H9 (cell line): ENCODE results near the gene CACNG5. TPM values are rescaled to one million over a fixed set of nuclear protein-coding genes. Genes with fewer than 3 reads are reported as not detected.

Source experiments
- DNase-seq: peaks from one replicate; pipeline ENCODE4 v3.0.0-alpha.2; 2017
- H2AFZ ChIP-seq: one replicate; pipeline ENCODE4 v1.6.1; 2013; ENCODE audit warnings: mild to moderate bottlenecking, low read length, control low read depth, moderate library complexity
- H2AK5ac ChIP-seq: 2 replicates; pipeline ENCODE4 v1.6.1; 2013; ENCODE audit warnings: low read length, control low read depth, mixed read lengths; ENCODE audit not compliant: insufficient read length
- H2BK120ac ChIP-seq: one replicate; pipeline ENCODE4 v1.6.1; 2013; ENCODE audit warnings: low read depth, mild to moderate bottlenecking, low read length, control low read depth, inconsistent platforms; ENCODE audit not compliant: poor library complexity, severe bottlenecking
- H2BK12ac ChIP-seq: 2 replicates; pipeline ENCODE4 v1.6.1; 2013; ENCODE audit warnings: low read length, control low read depth, mixed read lengths, low read depth; ENCODE audit not compliant: insufficient read length
- H2BK15ac ChIP-seq: 2 replicates; pipeline ENCODE4 v1.6.1; 2013; ENCODE audit warnings: low read depth, low read length, control low read depth
- H2BK20ac ChIP-seq: one replicate; pipeline ENCODE4 v1.6.1; 2013; ENCODE audit warnings: low read depth, mild to moderate bottlenecking, low read length, control low read depth, inconsistent platforms; ENCODE audit not compliant: poor library complexity, severe bottlenecking
- H2BK5ac ChIP-seq: 2 replicates; pipeline ENCODE4 v1.6.1; 2013; ENCODE audit warnings: low read length, control low read depth, mixed read lengths; ENCODE audit not compliant: insufficient read length
- H3K14ac ChIP-seq: 2 replicates; pipeline ENCODE4 v1.6.1; 2013; ENCODE audit warnings: low read length, control low read depth; ENCODE audit not compliant: insufficient read depth
- H3K18ac ChIP-seq: 2 replicates; pipeline ENCODE4 v1.6.1; 2013; ENCODE audit warnings: low read depth, mild to moderate bottlenecking, mixed read lengths, low read length, control low read depth; ENCODE audit not compliant: insufficient read length
- H3K23ac ChIP-seq: 2 replicates; pipeline ENCODE4 v1.6.1; 2013; ENCODE audit warnings: low read length, control low read depth, mixed read lengths, low read depth; ENCODE audit not compliant: insufficient read length
- H3K23me2 ChIP-seq: 2 replicates; pipeline ENCODE4 v1.6.1; 2013; ENCODE audit warnings: low read depth, mild to moderate bottlenecking, mixed read lengths, low read length, control low read depth; ENCODE audit not compliant: insufficient read length, poor library complexity, severe bottlenecking
- H3K27ac ChIP-seq: 2 replicates; pipeline ENCODE4 v1.5.1; 2013; ENCODE audit warnings: low read length, control low read depth, mixed read lengths, low read depth; ENCODE audit not compliant: insufficient read length
- H3K27me3 ChIP-seq: 2 replicates; pipeline ENCODE4 v1.6.1; 2013; ENCODE audit warnings: low read length, control low read depth, inconsistent platforms; ENCODE audit not compliant: insufficient read depth
- H3K4ac ChIP-seq: 2 replicates; pipeline ENCODE4 v1.6.1; 2013; ENCODE audit warnings: low read depth, mild to moderate bottlenecking, control low read depth, inconsistent platforms, low read length, moderate library complexity
- H3K4me1 ChIP-seq: 2 replicates; pipeline ENCODE4 v1.6.1; 2013; ENCODE audit warnings: low read length, control low read depth, inconsistent platforms; ENCODE audit not compliant: insufficient read depth
- H3K4me2 ChIP-seq: 2 replicates; pipeline ENCODE4 v1.6.1; 2013; ENCODE audit warnings: low read length, control low read depth, mixed read lengths; ENCODE audit not compliant: insufficient read length, insufficient read depth
- H3K56ac ChIP-seq: 2 replicates; pipeline ENCODE4 v1.6.1; 2013; ENCODE audit warnings: low read depth, mild to moderate bottlenecking, mixed read lengths, low read length, control low read depth; ENCODE audit not compliant: insufficient read length
- H3K79me1 ChIP-seq: 2 replicates; pipeline ENCODE4 v1.6.1; 2013; ENCODE audit warnings: low read depth, mild to moderate bottlenecking, moderate library complexity, low read length, control low read depth, inconsistent platforms; ENCODE audit not compliant: insufficient read depth, poor library complexity, severe bottlenecking
- H3K79me2 ChIP-seq: 2 replicates; pipeline ENCODE4 v1.6.1; 2013; ENCODE audit warnings: low read length, control low read depth, inconsistent platforms; ENCODE audit not compliant: insufficient read depth
- H3K9ac ChIP-seq: 2 replicates; pipeline ENCODE4 v1.6.1; 2013; ENCODE audit warnings: low read length, control low read depth, mixed read lengths; ENCODE audit not compliant: insufficient read length; ENCODE audit errors: extremely low read depth
- H3K9me3 ChIP-seq: one replicate; pipeline ENCODE4 v1.6.1; 2013; ENCODE audit warnings: low read depth, low read length, inconsistent platforms; ENCODE audit not compliant: control insufficient read depth
- H3T11ph ChIP-seq: one replicate; pipeline ENCODE4 v1.6.1; 2013; ENCODE audit warnings: mild to moderate bottlenecking, low read length, control low read depth, inconsistent platforms
- H4K20me1 ChIP-seq: one replicate; pipeline ENCODE4 v1.6.1; 2013; ENCODE audit not compliant: control insufficient read depth, insufficient read length, insufficient read depth
- H4K5ac ChIP-seq: 2 replicates; pipeline ENCODE4 v1.6.1; 2013; ENCODE audit warnings: low read depth, mild to moderate bottlenecking, mixed read lengths, low read length, control low read depth; ENCODE audit not compliant: insufficient read length
- H4K8ac ChIP-seq: replicated peaks from 2 replicates; pipeline ENCODE4 v1.6.1; 2013; ENCODE audit warnings: low read length, control low read depth, mixed read lengths, low read depth; ENCODE audit not compliant: insufficient read length
- H4K91ac ChIP-seq: 2 replicates; pipeline ENCODE4 v1.6.1; 2013; ENCODE audit warnings: low read depth, mild to moderate bottlenecking, moderate library complexity, mixed read lengths, low read length, control low read depth; ENCODE audit not compliant: insufficient read length
- H3K27ac Mint-ChIP-seq, 3 experiments: 2 replicates in 2 of 3; 3 replicates in 1 of 3; pipeline ENCODE4 v1.8.0; 2020 to 2021; ENCODE audit warnings: mixed read lengths in 3 of 3, mild to moderate bottlenecking in 1 of 3, moderate library complexity in 1 of 3
- H3K27me3 Mint-ChIP-seq: 2 replicates; pipeline ENCODE4 v1.8.0; 2021; ENCODE audit warnings: low read depth, mild to moderate bottlenecking, moderate library complexity, mixed read lengths
- H3K36me3 Mint-ChIP-seq, 3 experiments: 2 replicates in 2 of 3; 3 replicates in 1 of 3; pipeline ENCODE4 v1.8.0; 2020 to 2021; ENCODE audit warnings: low read depth in 3 of 3, mixed read lengths in 3 of 3; ENCODE audit not compliant: insufficient read depth in 1 of 3
- H3K4me1 Mint-ChIP-seq, 2 experiments: 2 replicates each; pipeline ENCODE4 v1.8.0; 2020; ENCODE audit warnings: mixed read lengths in 2 of 2
- H3K4me3 Mint-ChIP-seq, 2 experiments: 2 replicates in 1 of 2; 3 replicates in 1 of 2; pipeline ENCODE4 v1.8.0; 2020 to 2021; ENCODE audit warnings: mild to moderate bottlenecking in 2 of 2, mixed read lengths in 2 of 2, moderate library complexity in 1 of 2
- H3K9me3 Mint-ChIP-seq, 2 experiments: 2 replicates in 1 of 2; 3 replicates in 1 of 2; pipeline ENCODE4 v1.8.0; 2020; ENCODE audit warnings: mild to moderate bottlenecking in 2 of 2, mixed read lengths in 2 of 2, moderate library complexity in 1 of 2
- CTCF ChIP-seq: fragments of 200-600 bp; sonication (generic); conservative IDR thresholded peaks from 3 replicates; pipeline ENCODE4 v1.8.0; 2021; ENCODE audit warnings: antibody characterized with exemption, mild to moderate bottlenecking
- WGBS: extraction: QIAGEN DNeasy Blood & Tissue Kit; methylation state at CpG from one replicate; pipeline ENCODE4 v1.1.7; 2013; ENCODE audit warnings: missing lambda C conversion rate, low lambda C conversion rate, mixed read lengths; ENCODE audit not compliant: insufficient read length; ENCODE audit errors: extremely low coverage; 5-methylcytosine and 5-hydroxymethylcytosine counted together
- total RNA-seq: library from RNA; stranded (reverse); gene quantifications from 2 replicates; pipeline ENCODE4 v1.2.1, GENCODE V29; 2021

Gene CACNG5
- total RNA-seq, 1 experiment from 2014 or later = 1.6 TPM

GRCh38 chr17:66842959-66843358 is 8.0 kb downstream of the CACNG5 start:
- Histone ChIP-seq H4K5ac (no peak overlapping the region), H2BK15ac (no peak overlapping the region), H3K79me1 (no peaks in the 10 kb centered on the region), H2BK12ac (no peak overlapping the region), H3K23ac (no peak overlapping the region), H3K4me1 (no peaks in the 10 kb centered on the region), H4K91ac (no peak overlapping the region), H3K79me2 (no peaks in the 10 kb centered on the region), H2AK5ac (no peak overlapping the region), H3K4ac (no peak overlapping the region), H3K27me3 (no peaks in the 10 kb centered on the region), H3K14ac (no peak overlapping the region), H2BK120ac (no peak overlapping the region), H3K9me3 (no peaks in the 10 kb centered on the region), H3K9ac (no peak overlapping the region), H3K18ac (no peak overlapping the region), H2BK20ac (no peak overlapping the region), H3K56ac (no peak overlapping the region), H2BK5ac (no peak overlapping the region), H2AFZ (no peak overlapping the region), H3K23me2 (no peaks in the 10 kb centered on the region), H3T11ph (no peak overlapping the region), H4K8ac (no peak overlapping the region), H3K27ac (no peak overlapping the region), H3K4me2 (no peak overlapping the region), H4K20me1 (no peaks in the 10 kb centered on the region)
- Mint-ChIP-seq H3K27me3 (peaks cover 11% of the 10 kb centered on the region), H3K4me1 (no peaks in the 10 kb centered on the region), H3K27ac (no peak overlapping the region), H3K4me3 (no peak overlapping the region), H3K36me3 (peaks cover 2 to 9% (median 3%) of the 10 kb centered on the region in 3 experiments; a peak in 6 of 7 replicates), H3K9me3 (peaks cover 16 to 24% of the 10 kb centered on the region in 2 experiments)
- WGBS = no CpG with 5 or more reads among the region's 3 CpGs
- DNase-seq = no peak
- TF ChIP-seq CTCF = no peak
